ENCODE data around the gene C2orf78.

- no peak for TF ChIP-seq POLR2A (IDR thresholded peaks at IDR 0.05)
- TF ChIP-seq, protein P1, sequence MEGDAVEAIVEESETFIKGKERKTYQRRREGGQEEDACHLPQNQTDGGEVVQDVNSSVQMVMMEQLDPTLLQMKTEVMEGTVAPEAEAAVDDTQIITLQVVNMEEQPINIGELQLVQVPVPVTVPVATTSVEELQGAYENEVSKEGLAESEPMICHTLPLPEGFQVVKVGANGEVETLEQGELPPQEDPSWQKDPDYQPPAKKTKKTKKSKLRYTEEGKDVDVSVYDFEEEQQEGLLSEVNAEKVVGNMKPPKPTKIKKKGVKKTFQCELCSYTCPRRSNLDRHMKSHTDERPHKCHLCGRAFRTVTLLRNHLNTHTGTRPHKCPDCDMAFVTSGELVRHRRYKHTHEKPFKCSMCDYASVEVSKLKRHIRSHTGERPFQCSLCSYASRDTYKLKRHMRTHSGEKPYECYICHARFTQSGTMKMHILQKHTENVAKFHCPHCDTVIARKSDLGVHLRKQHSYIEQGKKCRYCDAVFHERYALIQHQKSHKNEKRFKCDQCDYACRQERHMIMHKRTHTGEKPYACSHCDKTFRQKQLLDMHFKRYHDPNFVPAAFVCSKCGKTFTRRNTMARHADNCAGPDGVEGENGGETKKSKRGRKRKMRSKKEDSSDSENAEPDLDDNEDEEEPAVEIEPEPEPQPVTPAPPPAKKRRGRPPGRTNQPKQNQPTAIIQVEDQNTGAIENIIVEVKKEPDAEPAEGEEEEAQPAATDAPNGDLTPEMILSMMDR (IDR thresholded peaks at IDR 0.05), result no peak
Observed at GRCh38 chr2:73762571-73762970, 21.4 kb upstream of the C2orf78 start.

Measured in thyroid gland (tissue), 4 donors.